ENCODE results near the gene CCNB1.
"Not testable (repeated sequence)": the region's sequence is repeated elsewhere in the genome, so short reads cannot be mapped to it uniquely, and the experiment has no call there.

Gene CCNB1

GRCh38 chr5:69187342-69187741 is 20.4 kb downstream of the CCNB1 start:
- DNase-seq = no peak

GRCh38 chr5:69188811-69189161 is 21.8 kb downstream of the CCNB1 start:
- no peak for DNase-seq

- peak; percentile 38 for DNase-seq
Observed at GRCh38 chr5:69189162-69190086, 22.5 kb downstream of the CCNB1 start, which contains the start of gene CENPH. Gene CENPH (plus strand): TSS chr5:69189583. CDS start chr5:69189635, 52 bp downstream.

GRCh38 chr5:69202497-69202896 is 35.5 kb downstream of the CCNB1 start:
- DNase-seq = no peak

GRCh38 chr5:69206528-69207190 is 39.7 kb downstream of the CCNB1 start:
- no peak for DNase-seq

- DNase-seq = no peak
Observed at GRCh38 chr5:69209602-69210001, 42.7 kb downstream of the CCNB1 start.

GRCh38 chr5:69211200-69211599 is 44.2 kb downstream of the CCNB1 start:
- DNase-seq = no peak

- no peak for DNase-seq
Observed at GRCh38 chr5:69212022-69212421, 45.1 kb downstream of the CCNB1 start.

GRCh38 chr5:69213513-69214215 is 46.7 kb downstream of the CCNB1 start:
- no peak for DNase-seq

GRCh38 chr5:69217151-69217511 is 50.2 kb downstream of the CCNB1 start:
- no peak for DNase-seq

- DNase-seq = peak; percentile 65
Observed at GRCh38 chr5:69217548-69218526, 50.9 kb downstream of the CCNB1 start.

- no peak for DNase-seq
Observed at GRCh38 chr5:69219939-69220338, 53.0 kb downstream of the CCNB1 start.

GRCh38 chr5:69220371-69220770 is 53.4 kb downstream of the CCNB1 start:
- DNase-seq = not testable (repeated sequence)

GRCh38 chr5:69220833-69221232 is 53.9 kb downstream of the CCNB1 start:
- DNase-seq = not testable (repeated sequence)

GRCh38 chr5:69224520-69224919 is 57.6 kb downstream of the CCNB1 start:
- DNase-seq = no peak

GRCh38 chr5:69225860-69226259 is 58.9 kb downstream of the CCNB1 start:
- no peak for DNase-seq
